ENCODE results near the gene SH2D5.
A peak's percentile ranks its signal among the peaks of the same experiment; 100 is the strongest.

Gene SH2D5

DNA sequence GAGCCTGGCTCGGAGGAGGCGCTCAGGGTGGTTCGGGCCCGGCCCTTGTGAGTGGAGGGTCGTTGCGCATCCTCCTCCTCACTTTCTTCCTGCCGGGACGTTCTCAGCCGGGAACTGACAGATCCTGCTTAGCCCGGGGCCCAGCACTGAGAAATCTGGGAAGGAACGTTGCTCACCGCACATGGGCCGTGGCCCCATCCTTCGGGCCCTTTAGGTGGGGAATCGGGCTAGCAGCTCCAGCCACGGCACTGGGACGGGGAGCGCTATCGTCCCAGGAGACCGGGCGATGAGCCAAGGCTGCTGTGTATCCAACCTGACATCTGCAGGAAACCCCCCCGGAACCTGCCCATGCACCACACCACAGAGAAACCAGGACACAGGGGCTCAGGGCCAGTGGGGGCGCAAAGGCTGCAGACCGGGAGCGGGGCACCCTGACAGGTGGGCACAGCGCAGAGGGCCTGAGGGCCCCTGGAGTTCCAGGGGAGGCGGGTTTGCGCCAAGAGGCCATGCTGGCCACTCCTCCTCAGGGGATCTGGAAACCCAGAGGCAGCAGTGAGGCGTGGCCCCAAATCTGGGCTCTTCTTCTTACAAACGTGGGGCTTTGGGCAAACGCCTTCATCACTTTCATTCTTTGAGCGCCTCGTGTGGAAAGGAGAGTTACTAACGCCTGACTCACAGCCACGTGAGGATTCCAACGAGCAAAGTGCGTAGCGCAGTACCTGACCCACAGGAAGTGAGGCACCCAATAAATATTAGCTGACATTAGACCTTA, at the start of gene SH2D5:
SH2D5 (minus strand) TSS at position 116 of the 772 bp plus-strand sequence. CDS start 4,659 bp downstream, outside the sequence.
- DNase-seq: peak; percentile 74

- no peak for DNase-seq
Observed at GRCh38 chr1:20775700-20776099, 43.2 kb upstream of the SH2D5 start.

DNA sequence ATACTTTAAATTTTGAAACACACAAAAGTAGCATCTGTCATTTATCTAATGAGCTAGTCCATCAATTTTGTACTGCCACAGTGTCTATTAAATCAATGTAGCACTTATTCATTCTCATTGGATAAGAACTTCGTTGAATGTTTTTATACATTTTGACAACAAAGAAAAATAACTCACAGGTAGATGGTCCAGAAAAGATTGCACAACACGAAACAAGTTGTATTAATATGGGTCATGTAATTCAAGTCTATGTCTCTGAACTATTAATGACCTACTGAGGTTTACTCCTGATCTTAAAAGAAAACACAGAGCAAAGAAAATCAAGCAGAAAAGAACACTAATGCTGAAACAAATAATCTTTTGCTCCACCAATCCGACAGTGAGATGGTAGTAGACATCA, 39.3 kb upstream of the SH2D5 start:
- DNase-seq: no peak

- DNase-seq: no peak
Observed at GRCh38 chr1:20770314-20771087, 38.0 kb upstream of the SH2D5 start.

GRCh38 chr1:20767271-20767670, 34.8 kb upstream of the SH2D5 start:
- DNase-seq: no peak

- DNase-seq: no peak
Observed at GRCh38 chr1:20763417-20763816, 30.9 kb upstream of the SH2D5 start.

DNA sequence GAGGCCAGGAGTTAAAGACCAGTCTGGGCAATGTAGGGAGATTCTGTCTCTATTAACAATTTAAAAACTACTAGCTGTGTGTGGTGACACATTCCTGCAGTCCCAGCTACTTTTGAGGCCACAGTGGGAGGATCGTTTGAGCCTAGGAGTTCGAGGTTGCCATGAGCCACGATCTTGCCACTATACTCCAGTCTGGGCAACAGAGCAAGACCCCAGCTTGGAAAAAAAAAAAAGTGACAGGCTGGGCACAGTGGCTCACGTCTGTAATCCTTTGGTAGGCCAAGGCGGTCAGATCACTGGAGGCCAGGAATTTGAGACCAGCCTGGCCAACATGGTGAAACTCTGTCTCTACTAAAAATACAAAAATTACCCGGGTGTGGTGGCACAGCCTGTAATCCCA, 27.8 kb upstream of the SH2D5 start:
- DNase-seq: no peak

DNA sequence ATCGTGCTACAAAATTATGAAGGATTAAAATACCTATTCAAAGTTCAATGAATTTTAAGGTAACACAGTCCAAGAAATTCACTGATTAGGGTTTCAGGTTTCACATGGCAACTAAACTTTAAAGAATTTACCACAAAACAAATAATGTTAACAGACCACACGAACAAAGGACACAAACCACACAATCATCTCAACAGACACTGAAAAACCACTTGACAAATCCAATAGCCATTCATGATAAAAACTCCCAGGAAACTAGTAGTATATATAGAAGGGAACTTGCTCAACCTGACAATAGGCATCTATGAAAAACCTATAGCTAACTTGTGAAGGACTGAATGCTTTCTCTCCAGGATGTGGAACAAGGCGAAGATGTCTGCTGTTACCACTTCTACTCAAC, 21.1 kb upstream of the SH2D5 start:
- no peak for DNase-seq

DNA sequence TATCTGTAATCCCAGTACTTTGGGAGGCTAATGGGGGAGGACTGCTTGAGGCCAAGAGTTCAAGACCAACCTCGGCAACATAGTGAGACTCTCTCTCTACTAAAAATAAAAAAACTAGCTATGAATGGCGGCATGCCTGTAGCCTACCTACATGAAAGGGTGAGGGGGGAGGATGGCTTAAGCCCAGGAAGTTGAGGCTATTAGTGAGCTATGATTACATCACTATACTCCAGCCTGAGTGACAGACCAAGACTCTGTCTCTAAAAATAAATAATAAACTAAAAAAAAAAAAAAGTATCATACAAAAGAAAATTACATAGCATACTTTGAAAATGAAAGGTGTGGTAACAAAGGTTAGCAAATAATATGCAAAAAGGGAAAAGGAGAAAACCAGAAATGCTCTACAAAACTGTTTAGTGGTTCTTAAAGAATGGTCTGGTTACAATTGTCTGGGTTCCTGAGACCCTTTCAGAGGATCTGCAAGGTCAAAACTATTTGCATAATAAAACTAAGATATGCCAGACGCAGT, 19.0 kb upstream of the SH2D5 start:
- no peak for DNase-seq

GRCh38 chr1:20742671-20743070, 10.2 kb upstream of the SH2D5 start:
- DNase-seq: no peak

- no peak for DNase-seq
Observed at GRCh38 chr1:20740781-20741180, 8.3 kb upstream of the SH2D5 start.

GRCh38 chr1:20739225-20739624, 6.7 kb upstream of the SH2D5 start:
- no peak for DNase-seq

DNA sequence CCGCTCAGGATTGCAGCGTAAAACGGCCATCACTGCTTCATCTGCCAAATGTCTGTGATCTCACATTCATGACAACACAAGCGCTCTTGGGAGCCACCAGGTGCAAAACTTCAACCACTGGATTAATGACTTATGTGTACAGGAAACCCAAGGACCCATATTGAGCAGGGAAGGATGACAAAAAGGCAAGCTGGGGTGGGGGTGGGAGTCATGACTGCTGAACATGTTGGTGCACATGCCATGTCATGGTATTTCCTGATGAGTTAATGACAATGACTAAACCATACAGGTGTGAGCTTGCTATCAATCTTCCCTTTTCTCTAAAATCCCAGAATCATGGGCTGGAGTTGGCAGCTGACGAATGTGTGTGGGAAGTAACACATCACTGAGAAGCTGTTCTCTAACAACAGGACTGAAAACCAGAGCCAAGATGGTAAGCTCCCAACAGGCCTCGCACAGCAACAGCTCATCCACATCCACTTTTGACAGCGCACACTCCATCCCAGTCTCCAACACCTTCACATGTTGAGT, 3.1 kb upstream of the SH2D5 start:
- no peak for DNase-seq

DNA sequence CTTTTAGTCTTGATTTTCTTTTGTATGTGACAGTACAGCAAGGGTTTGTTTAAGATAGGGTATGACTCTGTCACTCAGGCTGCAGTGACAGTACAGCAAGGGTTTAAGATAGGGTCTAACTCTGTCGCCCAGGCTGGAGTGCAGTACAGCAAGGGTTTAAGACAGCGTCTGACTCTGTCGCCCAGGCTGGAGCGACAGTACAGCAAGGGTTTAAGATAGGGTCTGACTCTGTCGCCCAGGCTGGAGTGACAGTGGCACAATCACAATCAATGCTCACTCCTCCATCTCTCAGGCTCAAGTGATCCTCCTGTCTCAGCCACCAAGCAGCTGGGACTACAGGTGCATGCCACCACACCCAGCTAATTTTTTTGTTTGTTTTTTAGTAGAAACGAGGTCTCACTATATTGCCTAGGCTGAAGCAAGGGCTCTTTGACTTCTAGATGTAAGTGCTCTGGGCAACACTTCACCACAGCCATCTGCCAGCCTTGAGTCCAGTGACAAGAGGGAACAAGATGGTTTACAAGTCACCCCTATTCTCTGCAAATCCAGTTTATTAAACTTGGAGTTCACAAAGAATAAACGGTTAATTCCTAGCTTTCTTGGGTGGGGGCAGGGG, 965 bp upstream of the SH2D5 start:
- no peak for DNase-seq

DNA sequence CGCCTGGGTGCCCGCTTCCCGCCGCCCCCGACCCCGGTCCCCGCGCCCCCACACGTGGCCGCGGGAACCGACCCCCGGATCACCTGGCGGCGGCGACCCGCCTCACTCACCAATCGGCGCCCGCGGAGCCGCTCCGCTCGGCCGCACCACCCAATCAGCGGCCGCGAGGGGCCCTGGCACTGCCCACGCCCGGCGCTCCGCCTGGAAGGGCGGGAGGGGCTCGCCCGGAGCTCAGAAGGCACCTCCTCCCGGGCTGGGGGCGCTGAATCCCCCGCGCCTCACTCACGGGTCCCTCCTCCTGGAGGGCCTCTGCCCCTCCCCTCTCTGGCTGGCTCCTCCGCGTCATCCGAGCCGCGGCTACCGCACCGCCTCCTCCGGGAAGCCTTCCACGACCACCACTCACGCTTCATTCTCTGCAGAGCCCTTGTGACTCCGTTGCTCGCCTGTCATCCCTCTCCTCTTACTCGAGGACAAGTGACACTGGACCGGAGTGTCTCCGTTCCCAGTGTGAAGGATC, 374 bp downstream of the SH2D5 start:
- peak; percentile 65 for DNase-seq

- peak; percentile 3 for DNase-seq
Observed at GRCh38 chr1:20731057-20731991, 1.2 kb downstream of the SH2D5 start.

DNA sequence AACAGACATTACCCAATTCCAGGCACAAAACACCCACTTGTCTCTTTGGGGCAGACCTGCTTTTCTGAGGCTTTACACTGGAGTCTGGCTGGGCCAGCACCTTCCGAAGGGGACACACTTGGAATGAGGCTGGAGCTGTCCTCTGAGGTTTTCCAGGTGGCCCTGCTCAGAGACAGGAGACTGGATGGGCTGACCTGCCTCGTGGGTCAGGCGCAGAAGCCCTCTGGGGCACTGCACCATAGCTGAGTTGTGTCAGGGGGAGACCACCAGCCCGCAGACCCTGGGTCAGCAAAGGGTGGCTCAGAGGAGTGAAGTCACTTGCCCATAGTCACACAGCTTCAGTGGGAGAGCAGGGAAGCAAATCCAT, 1.8 kb downstream of the SH2D5 start:
- no peak for DNase-seq

DNA sequence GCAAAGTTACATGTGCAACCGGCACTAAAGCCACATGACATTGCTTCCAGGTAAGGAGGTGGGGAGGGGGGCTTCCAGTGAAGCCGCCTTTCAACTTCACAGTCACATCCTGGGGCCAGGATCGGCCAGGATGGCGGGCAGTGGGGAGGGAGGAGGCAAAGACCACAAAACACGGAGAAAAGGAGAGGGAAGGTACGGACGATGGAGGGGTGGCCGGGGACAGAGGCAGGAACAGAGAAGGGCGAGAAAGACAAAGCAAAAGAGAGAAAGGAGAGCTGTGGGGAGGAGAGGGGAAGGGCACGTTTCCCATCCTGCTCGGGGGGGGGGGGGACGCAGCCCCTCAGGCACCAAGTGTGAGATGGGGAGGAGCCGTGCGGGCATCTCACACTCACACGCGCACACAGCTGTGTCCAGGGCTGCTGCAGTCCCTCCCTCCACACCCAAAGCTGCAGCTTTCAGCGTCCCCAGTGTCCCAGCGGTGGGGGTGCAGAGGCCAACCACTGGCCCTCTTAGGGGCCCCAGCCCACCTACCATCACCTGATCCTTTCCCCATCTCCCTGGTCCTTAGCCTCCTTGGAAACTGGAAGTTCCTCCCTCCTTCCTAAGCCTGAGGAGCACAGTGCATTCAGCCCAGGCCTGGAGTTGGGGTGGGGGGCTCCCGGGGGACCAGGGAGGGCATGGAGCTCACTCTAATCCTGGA, 2.4 kb downstream of the SH2D5 start:
- DNase-seq: no peak

GRCh38 chr1:20729155-20729931, 3.2 kb downstream of the SH2D5 start:
- DNase-seq: no peak

DNA sequence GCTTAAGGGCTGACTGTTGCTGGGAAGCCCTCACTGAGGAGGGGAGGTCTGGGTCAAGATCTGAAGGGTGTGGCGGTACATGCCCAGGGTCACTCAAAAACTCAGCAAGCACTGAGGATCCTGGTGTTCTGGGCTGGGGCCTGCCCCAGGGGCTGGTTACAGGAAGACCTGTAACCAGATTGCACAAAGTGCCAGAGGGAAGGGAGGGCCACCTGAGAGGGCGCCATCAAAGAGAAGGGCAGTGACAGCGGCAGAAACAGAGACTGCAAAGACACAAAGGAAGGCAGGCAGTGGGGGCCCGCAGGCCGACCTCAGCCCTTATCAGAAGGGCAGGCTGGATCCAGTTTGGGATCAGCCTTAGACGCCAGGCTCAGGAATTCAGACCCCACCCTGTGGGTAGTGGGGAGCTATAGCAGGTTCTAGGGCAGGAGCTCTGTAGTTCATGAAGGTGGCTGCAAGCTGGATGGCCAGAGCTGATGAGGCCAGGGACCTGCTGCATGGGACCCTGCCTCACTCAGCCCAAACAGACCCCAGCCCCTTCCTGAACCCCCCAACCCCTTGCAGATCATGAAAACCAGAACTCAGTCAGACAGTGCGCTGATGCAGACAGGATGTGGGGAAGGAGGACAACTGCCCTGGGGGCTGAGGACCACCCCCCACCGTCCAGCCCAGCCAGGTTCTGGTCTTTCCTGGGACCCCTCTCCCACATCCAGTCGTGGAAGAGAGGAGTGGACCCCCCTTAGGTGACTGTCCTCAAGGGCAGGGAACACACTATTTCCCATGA, 3.9 kb downstream of the SH2D5 start:
- DNase-seq: no peak

All from CD4-positive, alpha-beta T cell treated with Interleukin-21 for 1 hour (primary cell).